OCI-LY7 (cell line): Measurements from ENCODE around the gene WDR91. TPM values are rescaled to one million over a fixed set of nuclear protein-coding genes. Genes with fewer than 3 reads are reported as not detected.
A peak's percentile ranks its signal among the peaks of the same experiment; 100 is the strongest.

Experiments
- BruUV-seq: library from RNA; stranded (reverse); fragments of 400-500 nt; replicated peaks from 2 replicates; lab custom pipeline; 2021; lab: Mats Ljungman, UMichigan
- CTCF ChIA-PET: fragments of 300-600 bp; sonication (Branson Sonifier 250); formaldehyde crosslinking; loops from one replicate; lab custom pipeline; 2022; ENCODE audit warnings: antibody characterized with exemption; ENCODE audit not compliant: unreplicated experiment; lab: Charles Lee
- POLR2A ChIA-PET: fragments of 300-600 bp; sonication (Branson Sonifier 250); formaldehyde crosslinking; loops from one replicate; lab custom pipeline; 2022; ENCODE audit warnings: antibody characterized with exemption; lab: Charles Lee
- DNase-seq: peaks from one replicate; pipeline ENCODE4 v3.0.0-alpha.2; 2015; ENCODE audit warnings: low spot score
- H2AFZ ChIP-seq: fragments of 200-600 bp; sonication (generic), shearing (Covaris generic); 2 replicates; pipeline ENCODE4 v1.6.1; 2014; ENCODE audit warnings: mild to moderate bottlenecking, antibody characterized with exemption, low read length, moderate library complexity
- H3K27ac ChIP-seq: fragments of 200-600 bp; sonication (generic); 2 replicates; pipeline ENCODE4 v1.5.1; 2014; ENCODE audit warnings: mixed run types, low read depth, mild to moderate bottlenecking, moderate library complexity, low read length, inconsistent platforms; ENCODE audit not compliant: poor library complexity, severe bottlenecking
- H3K36me3 ChIP-seq: fragments of 200-600 bp; sonication (generic); 2 replicates; pipeline ENCODE4 v1.6.1; 2014; ENCODE audit warnings: mild to moderate bottlenecking, antibody characterized with exemption, low read length, moderate library complexity, mixed read lengths; ENCODE audit not compliant: insufficient read depth
- H3K4me1 ChIP-seq: fragments of 200-600 bp; sonication (generic); 2 replicates; pipeline ENCODE4 v1.5.1; 2014; ENCODE audit warnings: mild to moderate bottlenecking, low read length; ENCODE audit not compliant: insufficient read depth, poor library complexity, severe bottlenecking
- H3K4me2 ChIP-seq: fragments of 200-600 bp; sonication (generic); 2 replicates; pipeline ENCODE4 v1.6.1; 2014; ENCODE audit warnings: mild to moderate bottlenecking, low read length
- H3K4me3 ChIP-seq: fragments of 200-600 bp; sonication (generic); 2 replicates; pipeline ENCODE4 v1.5.1; 2014; ENCODE audit warnings: mild to moderate bottlenecking, low read depth, low read length; ENCODE audit not compliant: poor library complexity, severe bottlenecking
- H3K79me2 ChIP-seq: fragments of 200-600 bp; sonication (generic); 2 replicates; pipeline ENCODE4 v1.6.1; 2016; ENCODE audit warnings: low read depth, mild to moderate bottlenecking, low read length, moderate library complexity, mixed read lengths; ENCODE audit not compliant: insufficient read depth
- H3K9me2 ChIP-seq: fragments of 200-600 bp; sonication (generic); 2 replicates; pipeline ENCODE4 v1.6.1; 2016; ENCODE audit warnings: mild to moderate bottlenecking, low read length, mixed read lengths; ENCODE audit not compliant: insufficient read depth
- H3K9me3 ChIP-seq: fragments of 200-600 bp; sonication (generic); 2 replicates; pipeline ENCODE4 v1.6.1; 2014; ENCODE audit warnings: mild to moderate bottlenecking, mixed run types, low read length, mixed read lengths
- H4K20me1 ChIP-seq: fragments of 200-600 bp; sonication (generic); 2 replicates; pipeline ENCODE4 v1.6.1; 2014; ENCODE audit warnings: mild to moderate bottlenecking, antibody characterized with exemption, low read length, moderate library complexity, mixed read lengths; ENCODE audit not compliant: insufficient read depth
- EZH2phosphoT487 ChIP-seq: fragments of 200-600 bp; sonication (generic); IDR thresholded peaks from 2 replicates; pipeline ENCODE4 v1.6.1; 2018; ENCODE audit warnings: low read depth, borderline replicate concordance, mild to moderate bottlenecking, mixed run types, antibody characterized with exemption, low read length, moderate library complexity, mixed read lengths
- intact Hi-C: fragments of 100-400 bp; cut with micrococcal nuclease; formaldehyde crosslinking; loops from one replicate; pipeline ENCODE4 v1.10.0; 2022; ENCODE audit not compliant: unreplicated experiment
- total RNA-seq, 2 experiments: library from RNA; depleted of rRNA in 1 of 2; stranded (reverse); fragments of >200 nt in 1 of 2; shearing (Covaris generic) in 1 of 2; gene quantifications; 2 replicates each; pipeline ENCODE4 v1.2.3, GENCODE V29; 2014 to 2022
- TF ChIP-seq, protein P1 (sequence below): fragments of 200-600 bp; sonication (generic); conservative IDR thresholded peaks from 2 replicates; pipeline ENCODE4 v1.5.1; 2014; ENCODE audit warnings: mild to moderate bottlenecking, antibody characterized with exemption, low read length, moderate library complexity, mixed read lengths

Gene WDR91
- total RNA-seq, 2 experiments from 2014 or later: 13.6 to 17.1 TPM

DNA sequence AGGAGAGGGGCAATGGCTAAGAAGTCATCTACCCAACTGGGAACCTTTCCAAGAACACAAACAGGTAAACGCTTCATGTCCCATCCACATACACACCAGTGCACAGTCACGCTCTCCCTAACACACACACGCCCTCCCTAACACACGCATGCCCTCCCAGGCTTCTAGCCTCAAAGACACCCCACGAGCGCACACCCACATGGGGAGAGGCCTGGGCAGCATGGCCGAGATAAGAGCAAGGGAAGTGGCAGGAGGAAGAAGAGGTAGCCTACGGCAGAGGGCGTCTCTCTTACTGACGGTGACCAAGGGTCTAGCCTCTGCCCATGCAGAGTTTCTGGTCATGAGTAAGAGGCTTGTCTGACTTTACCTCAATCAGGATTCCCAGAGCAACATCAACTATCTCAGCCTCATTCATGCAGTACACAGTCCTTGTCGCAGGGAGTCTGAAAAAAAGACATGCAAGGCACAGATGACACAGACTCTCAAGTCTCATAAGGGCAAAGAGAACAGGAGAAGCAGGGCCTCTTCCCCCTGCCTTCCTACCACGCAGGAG, 43.9 kb downstream of the WDR91 start:
- Histone ChIP-seq H3K9me2 (no peaks in the 10 kb centered on the region), H3K27ac (no peak overlapping the region), H2AFZ (no peak overlapping the region), H3K79me2 (peaks cover 16% of the 10 kb centered on the region; the same call in 1 of the 2 replicates), H3K4me1 (peaks cover 28% of the 10 kb centered on the region), H3K9me3 (peaks cover 7% of the 10 kb centered on the region; the same call in 1 of the 2 replicates), H3K4me3 (no peak overlapping the region), H3K4me2 (no peak overlapping the region; the same call in 1 of the 2 replicates), H3K36me3 (peaks cover 62% of the 10 kb centered on the region), H4K20me1 (peaks cover 6% of the 10 kb centered on the region; the same call in 1 of the 2 replicates)
- POLR2A ChIA-PET: interaction anchor here (4.3 kb wide), 1 partner anchor 181 kb away, joined by 35 read pairs; the partner anchor contains the start of gene AGBL3
- DNase-seq: no peak
- BruUV-seq: no TSS peak
- no peak for TF ChIP-seq EZH2phosphoT487
- TF ChIP-seq, protein P1, sequence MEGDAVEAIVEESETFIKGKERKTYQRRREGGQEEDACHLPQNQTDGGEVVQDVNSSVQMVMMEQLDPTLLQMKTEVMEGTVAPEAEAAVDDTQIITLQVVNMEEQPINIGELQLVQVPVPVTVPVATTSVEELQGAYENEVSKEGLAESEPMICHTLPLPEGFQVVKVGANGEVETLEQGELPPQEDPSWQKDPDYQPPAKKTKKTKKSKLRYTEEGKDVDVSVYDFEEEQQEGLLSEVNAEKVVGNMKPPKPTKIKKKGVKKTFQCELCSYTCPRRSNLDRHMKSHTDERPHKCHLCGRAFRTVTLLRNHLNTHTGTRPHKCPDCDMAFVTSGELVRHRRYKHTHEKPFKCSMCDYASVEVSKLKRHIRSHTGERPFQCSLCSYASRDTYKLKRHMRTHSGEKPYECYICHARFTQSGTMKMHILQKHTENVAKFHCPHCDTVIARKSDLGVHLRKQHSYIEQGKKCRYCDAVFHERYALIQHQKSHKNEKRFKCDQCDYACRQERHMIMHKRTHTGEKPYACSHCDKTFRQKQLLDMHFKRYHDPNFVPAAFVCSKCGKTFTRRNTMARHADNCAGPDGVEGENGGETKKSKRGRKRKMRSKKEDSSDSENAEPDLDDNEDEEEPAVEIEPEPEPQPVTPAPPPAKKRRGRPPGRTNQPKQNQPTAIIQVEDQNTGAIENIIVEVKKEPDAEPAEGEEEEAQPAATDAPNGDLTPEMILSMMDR: no peak
- intact Hi-C loops: no loop called here
- CTCF ChIA-PET: interaction anchor here (1.0 kb wide), 1 partner anchor 180 kb away, joined by 3 read pairs; no protein-coding TSS in a partner anchor

DNA sequence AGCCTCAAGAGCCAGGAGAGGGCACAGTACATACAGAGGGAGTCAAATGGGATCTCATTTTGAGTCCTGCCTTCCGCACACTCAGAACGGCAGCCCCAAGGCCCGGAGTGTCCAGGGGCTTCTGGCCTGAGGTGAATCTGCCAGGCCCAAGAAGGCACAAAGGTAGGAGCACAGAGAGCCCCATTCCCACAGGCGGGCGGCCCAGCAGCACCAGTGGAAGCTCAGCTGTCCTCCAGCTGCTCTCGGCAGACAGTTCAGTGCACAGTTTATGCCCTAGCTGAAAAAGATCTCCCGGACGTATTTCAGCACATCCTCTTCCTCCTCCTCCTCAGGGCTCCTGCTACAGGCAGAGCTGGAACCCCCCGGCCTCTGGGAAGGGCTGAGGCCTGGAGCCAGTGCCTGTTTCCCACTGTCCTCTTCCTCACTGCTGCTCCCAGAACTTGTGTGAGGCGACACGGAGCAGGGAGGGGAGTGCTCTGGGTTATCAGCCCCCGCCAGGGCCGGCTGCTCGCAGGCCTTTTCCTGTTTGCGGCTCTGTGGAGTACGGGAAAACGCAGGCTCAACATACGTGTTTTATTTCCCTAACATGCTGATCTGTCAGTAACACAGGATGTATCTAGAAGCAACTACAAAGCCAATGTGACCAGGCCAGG, 44.9 kb downstream of the WDR91 start:
- no peak overlapping the region for H3K4me3 ChIP-seq
- peaks cover 6% of the 10 kb centered on the region; the same call in 1 of the 2 replicates for H4K20me1 ChIP-seq
- POLR2A ChIA-PET: no interaction called here
- H3K9me3 ChIP-seq: peaks cover 17% of the 10 kb centered on the region
- no peak overlapping the region for H2AFZ ChIP-seq
- peaks cover 16% of the 10 kb centered on the region; the same call in 1 of the 2 replicates for H3K79me2 ChIP-seq
- no peak overlapping the region for H3K27ac ChIP-seq
- intact Hi-C loops: no loop called here
- no peak for DNase-seq
- peaks cover 22% of the 10 kb centered on the region for H3K4me1 ChIP-seq
- no TSS peak for BruUV-seq
- H3K4me2 ChIP-seq: no peak overlapping the region
- CTCF ChIA-PET: no interaction called here
- TF ChIP-seq, protein P1: no peak
- TF ChIP-seq EZH2phosphoT487: no peak
- peaks cover 72% of the 10 kb centered on the region for H3K36me3 ChIP-seq
- H3K9me2 ChIP-seq: no peaks in the 10 kb centered on the region

DNA sequence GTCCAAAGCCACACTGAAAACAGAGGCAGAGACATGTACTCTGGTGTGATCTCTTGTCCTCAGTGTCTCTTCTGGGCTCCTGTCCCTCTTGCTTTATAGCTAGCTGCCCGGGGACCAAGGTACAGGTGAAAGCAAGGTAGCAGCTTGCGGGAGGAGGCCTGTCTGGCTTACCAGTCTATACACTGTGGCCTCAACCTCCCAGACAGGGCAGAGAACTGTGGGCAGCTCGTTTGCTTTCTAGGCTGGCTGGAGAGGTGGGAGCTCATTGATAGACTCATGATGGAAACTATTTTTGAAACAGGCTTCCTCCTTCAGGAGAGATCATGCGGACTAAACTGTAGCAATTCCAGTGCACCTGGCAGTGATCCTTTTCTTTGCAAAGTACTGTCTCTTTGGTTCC, 45.5 kb downstream of the WDR91 start:
- H4K20me1 ChIP-seq: peaks cover 6% of the 10 kb centered on the region; the same call in 1 of the 2 replicates

More for the DNA sequence above, 45.5 kb downstream of the WDR91 start:
- Histone ChIP-seq H3K36me3 (peaks cover 76% of the 10 kb centered on the region), H3K27ac (no peak overlapping the region), H3K4me1 (peaks cover 23% of the 10 kb centered on the region), H3K4me2 (no peak overlapping the region), H3K79me2 (peaks cover 16% of the 10 kb centered on the region; the same call in 1 of the 2 replicates), H3K9me3 (peaks cover 19% of the 10 kb centered on the region), H3K9me2 (no peaks in the 10 kb centered on the region), H3K4me3 (no peak overlapping the region), H2AFZ (no peak overlapping the region)
- CTCF ChIA-PET: no interaction called here
- DNase-seq: no peak
- POLR2A ChIA-PET: no interaction called here
- TSS peak; percentile 31 for BruUV-seq
- no peak for TF ChIP-seq EZH2phosphoT487
- TF ChIP-seq, protein P1: no peak
- intact Hi-C loops: no loop called here
